ENCODE results near the gene MYO5B. TPM values are rescaled to one million over a fixed set of nuclear protein-coding genes. Genes with fewer than 3 reads are reported as not detected.
A peak's percentile ranks its signal among the peaks of the same experiment; 100 is the strongest.
"Not testable (repeated sequence)": the region's sequence is repeated elsewhere in the genome, so short reads cannot be mapped to it uniquely, and the experiment has no call there.

Gene MYO5B
- total RNA-seq, 1 experiment from 2014 or later = 0.97 TPM

DNA sequence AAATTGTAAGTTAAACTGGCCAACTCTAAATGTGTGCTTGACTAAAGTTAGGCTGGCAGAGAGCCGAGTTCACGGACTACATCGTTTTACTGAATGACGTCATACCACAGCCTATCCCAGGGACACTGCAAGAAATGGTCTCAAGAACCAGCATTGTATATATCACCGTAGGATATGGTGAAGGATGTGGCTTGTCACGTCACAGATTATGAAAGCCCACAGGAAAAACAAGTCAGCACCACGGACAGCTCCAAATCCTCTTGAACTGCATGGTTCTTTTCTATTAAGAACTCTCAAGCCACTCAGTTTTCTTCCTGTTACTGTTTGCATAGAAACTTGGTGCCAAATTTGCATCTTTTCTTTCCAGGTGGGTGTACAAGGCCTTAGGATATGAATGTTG lies 296.5 kb downstream of the MYO5B start:
- Histone ChIP-seq H3K9ac (ENCODE audit: low read length) (no peak overlapping the region), H4K20me1 (ENCODE audit: insufficient read depth, low read depth, low read length) (no peaks in the 10 kb centered on the region), H3K27me3 (ENCODE audit: low read length) (no peaks in the 10 kb centered on the region), H2AFZ (ENCODE audit: low read length) (no peak overlapping the region), H3K4me3 (ENCODE audit: low read length) (no peak overlapping the region), H3K9me3 (ENCODE audit: low read length) (no peaks in the 10 kb centered on the region), H3K36me3 (ENCODE audit: insufficient read depth, low read length) (no peaks in the 10 kb centered on the region), H3K4me1 (ENCODE audit: low read length) (no peaks in the 10 kb centered on the region), H3K79me2 (ENCODE audit: low read length) (no peaks in the 10 kb centered on the region), H3K9me2 (replicated peaks; ENCODE audit: insufficient read depth, low read length) (no peaks in the 10 kb centered on the region), H3K4me2 (ENCODE audit: low read depth, low read length, poor library complexity, severe bottlenecking) (no peak overlapping the region), H3K27ac (ENCODE audit: low read length) (no peak overlapping the region)
- DNase-seq = peak; percentile 89

DNA sequence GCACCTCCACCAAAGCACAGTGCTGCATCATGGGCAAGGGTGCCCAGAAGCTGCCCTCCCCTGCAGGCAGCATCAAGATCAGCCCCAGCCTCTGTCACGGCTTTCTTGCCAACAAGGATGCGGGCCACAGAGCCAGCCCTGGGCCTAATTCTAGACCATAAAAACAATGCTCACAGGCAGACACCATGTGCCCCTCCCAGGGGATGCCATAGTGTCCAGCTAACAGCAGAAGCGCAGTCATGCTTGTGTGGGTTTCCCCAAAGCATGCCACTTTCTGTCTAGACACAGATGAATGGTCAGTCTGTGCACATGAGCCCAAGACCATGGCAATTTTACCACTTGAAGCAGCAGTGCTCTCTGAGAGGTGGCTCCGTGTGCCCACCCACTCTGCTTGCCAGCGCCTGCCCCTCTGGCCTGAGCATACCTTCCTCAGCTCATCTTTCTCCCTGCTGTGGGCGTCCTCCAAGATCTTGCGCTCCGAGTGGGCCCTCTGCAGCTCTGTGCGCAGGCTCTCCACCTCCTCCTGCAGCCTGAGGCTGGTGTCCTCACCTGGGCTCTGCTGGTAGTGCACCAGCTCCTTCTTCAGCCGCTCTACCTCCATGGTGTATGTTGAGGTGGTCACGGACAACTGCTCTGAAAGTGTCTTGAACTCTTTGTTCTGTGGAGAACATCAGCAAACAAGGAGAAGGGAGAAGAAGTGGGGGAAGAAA lies 300.3 kb downstream of the MYO5B start:
- no peak overlapping the region for H2AFZ ChIP-seq (ENCODE audit: low read length)
- no peak for DNase-seq
- H3K79me2 ChIP-seq (ENCODE audit: low read length) = no peaks in the 10 kb centered on the region
- H3K27ac ChIP-seq (ENCODE audit: low read length) = no peak overlapping the region
- no peak overlapping the region for H3K9ac ChIP-seq (ENCODE audit: low read length)
- no peaks in the 10 kb centered on the region for H4K20me1 ChIP-seq (ENCODE audit: insufficient read depth, low read depth, low read length)
- H3K4me3 ChIP-seq (ENCODE audit: low read length) = no peak overlapping the region
- H3K4me2 ChIP-seq (ENCODE audit: low read depth, low read length, poor library complexity, severe bottlenecking) = no peak overlapping the region
- no peaks in the 10 kb centered on the region for H3K4me1 ChIP-seq (ENCODE audit: low read length)
- H3K9me2 ChIP-seq (replicated peaks; ENCODE audit: insufficient read depth, low read length) = no peaks in the 10 kb centered on the region
- H3K27me3 ChIP-seq (ENCODE audit: low read length) = no peaks in the 10 kb centered on the region
- no peaks in the 10 kb centered on the region for H3K36me3 ChIP-seq (ENCODE audit: insufficient read depth, low read length)
- H3K9me3 ChIP-seq (ENCODE audit: low read length) = no peaks in the 10 kb centered on the region

DNA sequence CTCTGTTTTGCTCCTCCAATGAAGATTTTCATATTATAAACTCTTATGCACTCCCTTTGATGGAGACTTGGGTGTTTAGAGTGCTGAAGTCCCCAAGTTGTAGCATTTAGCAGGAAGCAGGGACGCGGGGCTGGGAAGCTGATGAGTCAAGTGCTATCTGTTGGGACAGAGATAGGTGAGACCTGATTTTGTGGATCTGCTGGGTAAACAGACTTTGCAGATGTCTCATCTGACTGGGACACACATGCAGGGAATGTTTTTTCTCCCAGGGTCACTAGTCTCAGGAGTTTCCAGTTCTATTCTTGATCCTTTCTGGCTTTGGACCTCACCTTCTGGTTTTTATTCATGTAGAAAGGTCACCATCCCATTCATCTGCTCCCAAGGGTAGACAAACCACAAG lies 301.9 kb downstream of the MYO5B start:
- no peaks in the 10 kb centered on the region for H3K79me2 ChIP-seq (ENCODE audit: low read length)
- no peaks in the 10 kb centered on the region for H3K4me1 ChIP-seq (ENCODE audit: low read length)
- no peak overlapping the region for H3K4me3 ChIP-seq (ENCODE audit: low read length)
- no peak for DNase-seq
- H3K9me3 ChIP-seq (ENCODE audit: low read length) = no peaks in the 10 kb centered on the region
- no peak overlapping the region for H3K9ac ChIP-seq (ENCODE audit: low read length)
- no peaks in the 10 kb centered on the region for H3K27me3 ChIP-seq (ENCODE audit: low read length)
- H3K27ac ChIP-seq (ENCODE audit: low read length) = no peak overlapping the region
- H3K36me3 ChIP-seq (ENCODE audit: insufficient read depth, low read length) = no peaks in the 10 kb centered on the region
- H3K9me2 ChIP-seq (replicated peaks; ENCODE audit: insufficient read depth, low read length) = no peaks in the 10 kb centered on the region
- no peaks in the 10 kb centered on the region for H4K20me1 ChIP-seq (ENCODE audit: insufficient read depth, low read depth, low read length)
- H2AFZ ChIP-seq (ENCODE audit: low read length) = no peak overlapping the region
- no peak overlapping the region for H3K4me2 ChIP-seq (ENCODE audit: low read depth, low read length, poor library complexity, severe bottlenecking)

DNA sequence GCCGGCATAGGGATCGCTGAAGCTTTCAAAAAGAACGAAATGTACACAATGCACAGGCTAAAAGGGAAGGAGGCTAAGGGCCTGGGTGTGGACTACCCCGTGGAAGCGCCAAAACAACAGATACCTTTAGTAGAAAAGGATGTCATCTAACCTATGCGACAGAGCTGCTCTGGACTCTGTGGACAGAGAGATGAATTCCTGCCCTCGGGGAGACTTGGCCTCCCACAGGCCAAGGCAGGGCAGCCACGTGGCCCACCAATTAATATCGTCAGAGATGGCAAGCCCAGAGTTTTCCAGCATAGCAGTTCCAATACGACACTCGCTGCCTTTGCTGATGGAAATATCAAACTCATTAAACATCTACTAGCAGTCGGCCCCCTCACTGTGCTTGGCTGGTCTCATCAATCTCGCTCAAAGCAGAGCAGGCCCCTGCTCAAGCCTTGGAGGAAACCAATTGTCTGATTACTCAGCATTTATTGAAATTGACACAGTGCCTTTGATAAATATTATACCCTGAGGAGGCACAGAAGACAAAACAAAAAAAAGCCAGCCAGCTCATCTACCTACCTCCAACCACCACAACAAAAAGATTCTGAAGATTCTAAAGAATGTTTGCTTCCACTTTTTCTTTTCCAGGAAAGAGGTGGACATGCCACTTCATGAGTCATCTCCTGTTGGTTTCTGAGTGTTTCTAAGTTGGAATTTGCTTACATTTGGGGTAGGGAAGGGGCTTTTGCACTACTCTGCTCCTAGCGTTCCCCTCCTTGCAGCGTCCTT lies 302.6 kb downstream of the MYO5B start:
- no peaks in the 10 kb centered on the region for H3K27me3 ChIP-seq (ENCODE audit: low read length)
- no peaks in the 10 kb centered on the region for H3K9me2 ChIP-seq (replicated peaks; ENCODE audit: insufficient read depth, low read length)
- no peaks in the 10 kb centered on the region for H3K36me3 ChIP-seq (ENCODE audit: insufficient read depth, low read length)
- DNase-seq = no peak
- no peak overlapping the region for H3K4me2 ChIP-seq (ENCODE audit: low read depth, low read length, poor library complexity, severe bottlenecking)
- no peak overlapping the region for H3K9ac ChIP-seq (ENCODE audit: low read length)
- H3K4me3 ChIP-seq (ENCODE audit: low read length) = no peak overlapping the region
- no peak overlapping the region for H3K27ac ChIP-seq (ENCODE audit: low read length)
- no peaks in the 10 kb centered on the region for H4K20me1 ChIP-seq (ENCODE audit: insufficient read depth, low read depth, low read length)
- H3K4me1 ChIP-seq (ENCODE audit: low read length) = no peaks in the 10 kb centered on the region
- H3K9me3 ChIP-seq (ENCODE audit: low read length) = no peaks in the 10 kb centered on the region
- H3K79me2 ChIP-seq (ENCODE audit: low read length) = no peaks in the 10 kb centered on the region
- no peak overlapping the region for H2AFZ ChIP-seq (ENCODE audit: low read length)

DNA sequence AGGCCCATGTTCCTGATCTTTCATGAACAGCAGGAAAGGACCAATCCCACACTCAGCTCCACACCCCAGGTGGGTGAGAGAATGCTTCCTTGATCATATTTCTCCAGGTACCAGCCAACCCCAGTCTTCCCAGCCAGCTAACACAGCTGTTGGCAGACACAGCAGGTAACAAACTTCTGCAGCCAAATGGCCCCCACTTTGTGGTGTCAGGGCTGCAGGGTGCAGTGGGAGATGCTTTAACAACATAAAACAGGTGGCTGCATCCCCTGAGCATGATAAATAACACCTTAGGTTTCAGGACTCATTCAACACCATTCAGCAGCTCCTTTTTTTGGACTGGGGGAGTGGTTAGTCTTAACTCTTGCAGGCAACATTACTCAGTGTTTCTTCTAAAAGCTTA lies 304.9 kb downstream of the MYO5B start:
- H2AFZ ChIP-seq (ENCODE audit: low read length) = no peak overlapping the region
- no peaks in the 10 kb centered on the region for H3K9me2 ChIP-seq (replicated peaks; ENCODE audit: insufficient read depth, low read length)
- no peak overlapping the region for H3K27ac ChIP-seq (ENCODE audit: low read length)

DNA sequence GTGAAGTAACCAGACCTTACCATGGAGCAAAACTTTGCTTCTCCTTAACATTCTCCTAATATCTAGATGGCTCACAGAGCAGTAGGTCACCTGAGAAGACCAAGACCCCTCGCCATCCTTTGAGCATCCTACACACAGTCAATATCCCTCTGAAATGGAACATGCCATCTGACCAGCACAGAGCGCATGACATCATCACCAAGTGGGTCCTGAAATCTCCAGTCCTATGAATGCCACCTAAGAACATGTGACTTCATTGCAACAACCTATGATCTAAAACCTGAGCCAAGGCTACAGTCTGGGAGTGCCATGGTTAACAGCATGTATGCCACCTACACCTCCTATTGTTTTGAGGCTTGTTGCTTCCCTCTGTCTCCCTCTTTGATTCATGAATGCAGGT lies 305.4 kb downstream of the MYO5B start:
- DNase-seq; H3K4me1 ChIP-seq (ENCODE audit: low read length); H2AFZ ChIP-seq (ENCODE audit: low read length); H4K20me1 ChIP-seq (ENCODE audit: insufficient read depth, low read depth, low read length); H3K4me2 ChIP-seq (ENCODE audit: low read depth, low read length, poor library complexity, severe bottlenecking); H3K27ac ChIP-seq (ENCODE audit: low read length); H3K9me3 ChIP-seq (ENCODE audit: low read length); H3K9ac ChIP-seq (ENCODE audit: low read length); H3K4me3 ChIP-seq (ENCODE audit: low read length); H3K79me2 ChIP-seq (ENCODE audit: low read length); H3K27me3 ChIP-seq (ENCODE audit: low read length); H3K9me2 ChIP-seq (replicated peaks; ENCODE audit: insufficient read depth, low read length); H3K36me3 ChIP-seq (ENCODE audit: insufficient read depth, low read length): not testable (repeated sequence)

More for the DNA sequence above, 304.9 kb downstream of the MYO5B start:
- Histone ChIP-seq H3K9ac (ENCODE audit: low read length) (no peak overlapping the region), H3K4me1 (ENCODE audit: low read length) (no peaks in the 10 kb centered on the region), H3K36me3 (ENCODE audit: insufficient read depth, low read length) (no peaks in the 10 kb centered on the region), H3K4me3 (ENCODE audit: low read length) (no peak overlapping the region), H3K9me3 (ENCODE audit: low read length) (no peaks in the 10 kb centered on the region), H4K20me1 (ENCODE audit: insufficient read depth, low read depth, low read length) (no peaks in the 10 kb centered on the region), H3K4me2 (ENCODE audit: low read depth, low read length, poor library complexity, severe bottlenecking) (no peak overlapping the region), H3K79me2 (ENCODE audit: low read length) (no peaks in the 10 kb centered on the region), H3K27me3 (ENCODE audit: low read length) (no peaks in the 10 kb centered on the region)
- no peak for DNase-seq

DNA sequence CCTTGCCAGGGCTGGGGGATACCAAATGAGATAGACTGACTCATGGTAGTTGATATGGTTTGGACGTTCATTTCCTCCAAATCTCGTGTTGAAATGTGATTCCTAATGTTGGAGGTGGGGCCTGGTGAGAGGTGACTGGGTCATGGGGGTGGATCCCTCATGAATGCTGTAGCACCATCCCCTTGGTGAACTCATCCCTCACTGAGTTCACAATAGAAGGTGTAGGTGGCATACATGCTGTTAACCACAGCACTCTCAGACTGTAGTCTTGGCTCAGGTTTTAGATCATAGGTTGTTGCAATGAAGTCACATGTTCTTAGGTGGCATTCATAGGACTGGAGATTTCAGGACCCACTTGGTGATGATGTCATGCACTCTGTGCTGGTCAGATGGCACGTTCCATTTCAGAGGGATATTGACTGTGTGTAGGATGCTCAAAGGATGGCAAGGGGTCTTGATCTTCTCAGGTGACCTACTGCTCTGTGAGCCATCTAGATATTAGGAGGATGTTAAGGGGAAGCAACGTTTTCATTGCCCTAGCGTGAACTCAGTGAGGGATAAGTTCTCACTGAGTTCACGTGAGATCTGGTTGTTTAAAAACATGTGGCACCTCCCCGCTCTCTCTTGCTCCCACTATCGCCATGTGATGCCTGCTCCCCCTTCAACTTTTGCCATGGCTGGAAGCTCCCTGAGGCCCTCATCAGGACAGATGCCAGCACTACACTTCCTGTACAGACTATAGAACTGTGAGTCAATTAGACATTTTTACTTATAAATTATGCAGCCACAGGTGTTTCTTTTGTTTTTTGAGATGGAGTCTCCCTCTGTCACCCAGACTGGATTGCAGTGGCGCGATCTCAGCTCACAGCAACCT lies 307.8 kb downstream of the MYO5B start:
- no peak overlapping the region for H3K9ac ChIP-seq (ENCODE audit: low read length)
- H3K36me3 ChIP-seq (ENCODE audit: insufficient read depth, low read length) = no peaks in the 10 kb centered on the region
- no peaks in the 10 kb centered on the region for H4K20me1 ChIP-seq (ENCODE audit: insufficient read depth, low read depth, low read length)
- no peak overlapping the region for H2AFZ ChIP-seq (ENCODE audit: low read length)
- peak; percentile 71 for DNase-seq
- H3K4me2 ChIP-seq (ENCODE audit: low read depth, low read length, poor library complexity, severe bottlenecking) = no peak overlapping the region
- H3K9me2 ChIP-seq (replicated peaks; ENCODE audit: insufficient read depth, low read length) = no peaks in the 10 kb centered on the region
- H3K9me3 ChIP-seq (ENCODE audit: low read length) = no peaks in the 10 kb centered on the region
- H3K27ac ChIP-seq (ENCODE audit: low read length) = no peak overlapping the region
- H3K4me1 ChIP-seq (ENCODE audit: low read length) = no peaks in the 10 kb centered on the region
- no peaks in the 10 kb centered on the region for H3K27me3 ChIP-seq (ENCODE audit: low read length)
- H3K4me3 ChIP-seq (ENCODE audit: low read length) = no peak overlapping the region
- no peaks in the 10 kb centered on the region for H3K79me2 ChIP-seq (ENCODE audit: low read length)

DNA sequence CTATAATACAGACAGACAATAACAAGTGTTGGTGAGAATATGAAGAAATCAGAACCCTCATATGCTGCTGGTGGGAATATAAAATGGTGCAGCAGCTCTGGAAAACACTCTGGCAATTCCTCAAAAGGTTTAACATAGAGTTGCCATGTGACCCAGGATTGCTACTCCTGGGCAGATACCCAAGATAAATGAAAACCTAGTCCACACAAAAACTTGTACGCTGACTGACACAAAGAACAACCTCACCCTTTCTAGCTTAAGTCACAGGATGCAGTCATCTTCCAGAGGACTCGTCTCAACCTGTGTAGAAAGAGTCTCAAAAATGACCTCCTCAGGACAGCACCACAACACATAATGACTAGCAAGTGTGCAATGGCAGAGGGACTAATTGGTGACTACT lies 310.0 kb downstream of the MYO5B start:
- H3K9ac ChIP-seq (ENCODE audit: low read length) = no peak overlapping the region
- H3K36me3 ChIP-seq (ENCODE audit: insufficient read depth, low read length) = no peaks in the 10 kb centered on the region
- H3K27me3 ChIP-seq (ENCODE audit: low read length) = no peaks in the 10 kb centered on the region
- H3K4me2 ChIP-seq (ENCODE audit: low read depth, low read length, poor library complexity, severe bottlenecking) = no peak overlapping the region
- no peak overlapping the region for H3K27ac ChIP-seq (ENCODE audit: low read length)
- no peak overlapping the region for H3K4me3 ChIP-seq (ENCODE audit: low read length)
- H3K4me1 ChIP-seq (ENCODE audit: low read length) = no peaks in the 10 kb centered on the region
- H2AFZ ChIP-seq (ENCODE audit: low read length) = no peak overlapping the region
- H4K20me1 ChIP-seq (ENCODE audit: insufficient read depth, low read depth, low read length) = no peaks in the 10 kb centered on the region
- no peaks in the 10 kb centered on the region for H3K79me2 ChIP-seq (ENCODE audit: low read length)
- no peaks in the 10 kb centered on the region for H3K9me3 ChIP-seq (ENCODE audit: low read length)
- DNase-seq = no peak
- H3K9me2 ChIP-seq (replicated peaks; ENCODE audit: insufficient read depth, low read length) = no peaks in the 10 kb centered on the region
